ENCODE results near the gene SLIRP. TPM values are rescaled to one million over a fixed set of nuclear protein-coding genes. Genes with fewer than 3 reads are reported as not detected.

SLIRP gene
- total RNA-seq (2012; rRNA removed) (226 and 309 TPM in 2 replicates), polyA plus RNA-seq (2012; rRNA removed) (220 and 244 TPM in 2 replicates), Bru-seq, nascent RNA (percentile 54 among the genes with signal in this experiment), BruChase-seq, experiment 1, labeled RNA remaining after a 6-hour chase (percentile 53 among the genes with signal in this experiment), BruChase-seq, experiment 2, labeled RNA remaining after a 2-hour chase (percentile 47 among the genes with signal in this experiment)
- 101 and 793 TPM in 2 replicates for polyA plus RNA-seq (2012; cell fraction: cytosol; rRNA removed)
- 15.2 and 49.3 TPM in 2 replicates for polyA plus RNA-seq (2012; cell fraction: nucleus; rRNA removed; ENCODE audit: low replicate concordance)
- long read RNA-seq, transcript SLIRP-209 (4 exons, 408 nt) = major isoform, 62 of 65 reads
- long read RNA-seq, partial matches to known transcripts = 0 of 65 reads
- long read RNA-seq, other reads (novel, unspliced or antisense) = 2 of 65 reads

DNA sequence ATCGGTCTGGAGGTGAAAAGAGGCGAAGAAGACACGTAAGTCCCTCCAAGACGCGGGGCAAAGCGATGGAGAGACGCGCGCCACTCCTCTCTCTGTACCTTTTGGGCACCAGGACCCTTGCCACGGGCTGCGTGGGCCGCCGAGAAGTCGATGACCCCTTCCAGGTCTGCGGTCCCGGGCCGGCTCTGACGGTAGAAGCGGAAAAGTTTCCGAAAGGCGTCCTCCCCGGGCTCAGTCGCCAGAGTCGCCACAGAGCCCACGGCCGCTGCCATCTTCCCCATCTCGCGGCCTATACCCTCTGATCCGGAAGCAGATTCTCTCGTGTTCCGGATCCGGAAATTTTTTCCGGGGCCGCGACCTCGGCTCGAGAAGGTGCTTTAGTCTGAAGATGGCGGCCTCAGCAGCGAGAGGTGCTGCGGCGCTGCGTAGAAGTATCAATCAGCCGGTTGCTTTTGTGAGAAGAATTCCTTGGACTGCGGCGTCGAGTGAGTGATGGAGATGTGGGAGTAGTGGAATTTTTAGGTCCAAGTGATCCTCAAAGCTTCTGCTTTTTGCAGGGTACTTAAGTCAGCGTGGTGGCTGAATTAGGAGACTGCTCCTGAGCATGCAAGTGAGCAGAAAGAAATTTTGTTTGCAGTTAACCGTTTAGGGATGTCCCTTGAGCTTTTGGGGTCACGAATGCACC lies at the start of gene SLIRP, which contains the start of gene ALKBH1:
SLIRP (plus strand) TSS at position 380 of the 685 bp plus-strand sequence; CDS start at position 389, 9 bp downstream.
ALKBH1 (minus strand) TSS at position 300 of the 685 bp plus-strand sequence; CDS start at position 281, 19 bp downstream.
- in situ Hi-C loops (cut with MboI; ENCODE audit: low sequenced_read_pairs) = no loop called here
- TF ChIP-seq MXI1 (IDR thresholded peaks at IDR 0.05; ENCODE audit: borderline replicate concordance, low read depth, low read length) (0 out of 2 replicates have a peak, but pooled peaks have one; percentile 59), MAZ (IDR thresholded peaks at IDR 0.05; ENCODE audit: borderline replicate concordance, low read depth, low read length) (no peak), RFX5 (IDR thresholded peaks at IDR 0.05; ENCODE audit: low read depth, low read length) (no peak), FOS (IDR thresholded peaks at IDR 0.05; ENCODE audit: low read depth, low read length) (no peak), SMC3 (IDR thresholded peaks at IDR 0.05; ENCODE audit: low read depth, low read length) (no peak), NFE2L2 (IDR thresholded peaks at IDR 0.05; ENCODE audit: low read depth, low read length) (0 out of 2 replicates have a peak, but pooled peaks have one; percentile 26), POLR2A (IDR thresholded peaks at IDR 0.05; ENCODE audit: low read depth, low read length) (peak; percentile 84), MAFK (IDR thresholded peaks at IDR 0.05; ENCODE audit: low read depth, low read length) (no peak), RAD21 (IDR thresholded peaks at IDR 0.05; ENCODE audit: low read length) (no peak)
- TF ChIP-seq, protein P1, sequence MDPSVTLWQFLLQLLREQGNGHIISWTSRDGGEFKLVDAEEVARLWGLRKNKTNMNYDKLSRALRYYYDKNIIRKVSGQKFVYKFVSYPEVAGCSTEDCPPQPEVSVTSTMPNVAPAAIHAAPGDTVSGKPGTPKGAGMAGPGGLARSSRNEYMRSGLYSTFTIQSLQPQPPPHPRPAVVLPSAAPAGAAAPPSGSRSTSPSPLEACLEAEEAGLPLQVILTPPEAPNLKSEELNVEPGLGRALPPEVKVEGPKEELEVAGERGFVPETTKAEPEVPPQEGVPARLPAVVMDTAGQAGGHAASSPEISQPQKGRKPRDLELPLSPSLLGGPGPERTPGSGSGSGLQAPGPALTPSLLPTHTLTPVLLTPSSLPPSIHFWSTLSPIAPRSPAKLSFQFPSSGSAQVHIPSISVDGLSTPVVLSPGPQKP (IDR thresholded peaks at IDR 0.05; ENCODE audit: borderline replicate concordance, low read depth, low read length) = no peak
- TF ChIP-seq, protein P2, sequence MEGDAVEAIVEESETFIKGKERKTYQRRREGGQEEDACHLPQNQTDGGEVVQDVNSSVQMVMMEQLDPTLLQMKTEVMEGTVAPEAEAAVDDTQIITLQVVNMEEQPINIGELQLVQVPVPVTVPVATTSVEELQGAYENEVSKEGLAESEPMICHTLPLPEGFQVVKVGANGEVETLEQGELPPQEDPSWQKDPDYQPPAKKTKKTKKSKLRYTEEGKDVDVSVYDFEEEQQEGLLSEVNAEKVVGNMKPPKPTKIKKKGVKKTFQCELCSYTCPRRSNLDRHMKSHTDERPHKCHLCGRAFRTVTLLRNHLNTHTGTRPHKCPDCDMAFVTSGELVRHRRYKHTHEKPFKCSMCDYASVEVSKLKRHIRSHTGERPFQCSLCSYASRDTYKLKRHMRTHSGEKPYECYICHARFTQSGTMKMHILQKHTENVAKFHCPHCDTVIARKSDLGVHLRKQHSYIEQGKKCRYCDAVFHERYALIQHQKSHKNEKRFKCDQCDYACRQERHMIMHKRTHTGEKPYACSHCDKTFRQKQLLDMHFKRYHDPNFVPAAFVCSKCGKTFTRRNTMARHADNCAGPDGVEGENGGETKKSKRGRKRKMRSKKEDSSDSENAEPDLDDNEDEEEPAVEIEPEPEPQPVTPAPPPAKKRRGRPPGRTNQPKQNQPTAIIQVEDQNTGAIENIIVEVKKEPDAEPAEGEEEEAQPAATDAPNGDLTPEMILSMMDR (conservative IDR thresholded peaks at IDR 0.05; ENCODE audit: low read depth, low read length) = no peak
- TF ChIP-seq, protein P3, sequence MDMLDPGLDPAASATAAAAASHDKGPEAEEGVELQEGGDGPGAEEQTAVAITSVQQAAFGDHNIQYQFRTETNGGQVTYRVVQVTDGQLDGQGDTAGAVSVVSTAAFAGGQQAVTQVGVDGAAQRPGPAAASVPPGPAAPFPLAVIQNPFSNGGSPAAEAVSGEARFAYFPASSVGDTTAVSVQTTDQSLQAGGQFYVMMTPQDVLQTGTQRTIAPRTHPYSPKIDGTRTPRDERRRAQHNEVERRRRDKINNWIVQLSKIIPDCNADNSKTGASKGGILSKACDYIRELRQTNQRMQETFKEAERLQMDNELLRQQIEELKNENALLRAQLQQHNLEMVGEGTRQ (IDR thresholded peaks at IDR 0.05; ENCODE audit: low read depth, low read length) = no peak

More for the DNA sequence above, at the start of gene SLIRP, which contains the start of gene ALKBH1:
- no peaks in the 10 kb centered on the region; the same call in 1 of the 2 replicates for H3K4me1 ChIP-seq (ENCODE audit: control insufficient read depth, insufficient read depth, low read length)
- CTCF ChIA-PET = interaction anchor here (0.5 to 1.4 kb wide), 3 partner anchors 13 to 596 kb away, joined by 3 to 4 read pairs (median 3); no protein-coding TSS in a partner anchor
- peak within 1 kb of the TSS; percentile 76 to 97 for H4K8ac ChIP-seq (ENCODE audit: low read depth in 2 of 2, low read length in 2 of 2)
- POLR2A ChIA-PET (ENCODE audit: unreplicated experiment) = no interaction called here
- no peak within 1 kb of the TSS for H2BK15ac ChIP-seq (ENCODE audit: low read depth, low read length)
- no peak within 1 kb of the TSS for H2BK20ac ChIP-seq (ENCODE audit: low read depth, low read length)
- peak within 1 kb of the TSS; percentile 87 for H3K4ac ChIP-seq (ENCODE audit: low read depth, low read length)
- peak within 1 kb of the TSS; percentile 80 for H2AK9ac ChIP-seq (replicated peaks; ENCODE audit: low read depth, low read length, poor library complexity)
- peak within 1 kb of the TSS; percentile 59 for H4K91ac ChIP-seq (ENCODE audit: insufficient read depth, low read depth, low read length)
- intact Hi-C loops (cut with micrococcal nuclease) (loop anchor here (1.0 to 5.0 kb wide), 5 partner anchors 53 to 556 kb away; partner anchors contain the start of gene SPTLC2), dilution Hi-C loops (cut with HindIII; ENCODE audit: low sequenced_read_pairs, unreplicated experiment) (no loop called here)
- peak within 1 kb of the TSS; percentile 93 for H4K5ac ChIP-seq (ENCODE audit: low read depth, low read length)
- WGBS, 2 experiments (ENCODE audit: extremely low coverage in 2 of 2, insufficient read length in 1 of 2) = 0% methylated on average over 27 of the region's 49 CpGs; no CpG with 5 or more reads in 1 of the 2 experiments
- peak within 1 kb of the TSS; percentile 85 for H3K23ac ChIP-seq (ENCODE audit: low read depth, low read length)
- BruUV-seq (replicated peaks) = no TSS peak
- peak within 1 kb of the TSS; percentile 96 for H3K9ac ChIP-seq (ENCODE audit: low read depth, low read length)
- peak within 1 kb of the TSS; percentile 96 for H2AFZ ChIP-seq (replicated peaks; ENCODE audit: low read length, poor library complexity)
- H3K18ac ChIP-seq (ENCODE audit: low read depth, low read length) = no peak within 1 kb of the TSS
- peaks cover 20% of the 10 kb centered on the region for H3K36me3 ChIP-seq (ENCODE audit: control insufficient read depth, insufficient read depth, low read length)
- no peak within 1 kb of the TSS; the same call in 1 of the 2 replicates for H2BK120ac ChIP-seq (ENCODE audit: low read depth, low read length)
- H3K56ac ChIP-seq (ENCODE audit: extremely low read depth, insufficient read depth, low read length) = peak within 1 kb of the TSS; percentile 94
- H2AK5ac ChIP-seq (ENCODE audit: low read depth, low read length) = peak within 1 kb of the TSS; percentile 90; the same call in 1 of the 2 replicates
- no peaks in the 10 kb centered on the region for H3K27me3 ChIP-seq (ENCODE audit: control insufficient read depth, insufficient read depth, low read length)
- H3K79me1 ChIP-seq (ENCODE audit: low read depth in 1 of 2, low read length in 2 of 2) = peaks cover 17 to 42% of the 10 kb centered on the region in 2 experiments
- peak; percentile 72 for DNase-seq
- ATAC-seq (ENCODE audit: low read depth) = peak; percentile 96
- H3K9me1 ChIP-seq (ENCODE audit: insufficient read depth, low read length) = no peaks in the 10 kb centered on the region
- peaks cover 11% of the 10 kb centered on the region for H4K20me1 ChIP-seq (ENCODE audit: insufficient read depth, low read length)
- H2BK5ac ChIP-seq (ENCODE audit: low read depth, low read length, poor library complexity, severe bottlenecking) = peak within 1 kb of the TSS; percentile 31
- H3K14ac ChIP-seq (replicated peaks; ENCODE audit: low read depth, low read length) = peak within 1 kb of the TSS; percentile 94
- H3K27ac ChIP-seq (ENCODE audit: insufficient read depth, low read length) = peak within 1 kb of the TSS; percentile 76
- H3K4me3 ChIP-seq (ENCODE audit: insufficient read depth, low read depth, low read length) = peak within 1 kb of the TSS; percentile 94
- H3K4me2 ChIP-seq (ENCODE audit: low read depth, low read length) = peak within 1 kb of the TSS; percentile 99
- H3K9me3 ChIP-seq (ENCODE audit: control insufficient read depth, insufficient read depth, low read length) = no peaks in the 10 kb centered on the region
